ENCODE results near the gene AMBP.

- TF ChIP-seq REST (IDR thresholded peaks at IDR 0.05; ENCODE audit: insufficient read depth in 1 of 2, low read depth in 2 of 2, low read length in 2 of 2), result no peak
- TF ChIP-seq TAF1 (IDR thresholded peaks at IDR 0.05; ENCODE audit: borderline replicate concordance, insufficient read depth, low read length), result no peak
- TF ChIP-seq SIN3A (IDR thresholded peaks at IDR 0.05; ENCODE audit: borderline replicate concordance, insufficient read depth, low read length), result no peak
- no peak for TF ChIP-seq POLR2AphosphoS5 (IDR thresholded peaks at IDR 0.05; ENCODE audit: low read depth, low read length)
Observed at GRCh38 chr9:114105236-114105635, 27.1 kb upstream of the AMBP start.

All from PFSK-1 (cell line).